Non-pigmented ciliary epithelial cell (primary cell): ENCODE data around the gene GRID1.

ENCODE experiments used
- DNase-seq: peaks from one replicate; pipeline ENCODE4 v3.0.0-alpha.2; 2010; ENCODE audit warnings: low read depth

The GRID1 gene

DNA sequence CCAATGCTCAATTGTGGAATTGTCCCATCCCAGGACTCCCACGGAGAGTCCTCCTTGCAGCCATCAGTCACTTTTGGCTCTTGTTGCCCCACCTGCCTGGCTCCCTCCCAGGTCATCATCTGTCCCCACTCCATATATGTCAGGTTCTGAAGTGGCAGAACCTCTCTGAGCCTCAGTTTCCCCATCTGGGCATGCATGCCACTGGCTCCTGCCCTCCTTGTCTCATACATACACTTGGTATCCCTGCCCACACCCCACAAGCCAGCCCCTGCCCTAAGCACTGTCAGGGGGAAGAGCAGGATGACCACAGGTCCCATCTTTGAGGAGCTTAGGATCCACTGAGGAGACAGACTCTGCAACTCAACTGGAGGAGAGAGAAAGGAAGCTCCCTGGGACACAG, 156.9 kb downstream of the GRID1 start:
- DNase-seq, result no peak

DNA sequence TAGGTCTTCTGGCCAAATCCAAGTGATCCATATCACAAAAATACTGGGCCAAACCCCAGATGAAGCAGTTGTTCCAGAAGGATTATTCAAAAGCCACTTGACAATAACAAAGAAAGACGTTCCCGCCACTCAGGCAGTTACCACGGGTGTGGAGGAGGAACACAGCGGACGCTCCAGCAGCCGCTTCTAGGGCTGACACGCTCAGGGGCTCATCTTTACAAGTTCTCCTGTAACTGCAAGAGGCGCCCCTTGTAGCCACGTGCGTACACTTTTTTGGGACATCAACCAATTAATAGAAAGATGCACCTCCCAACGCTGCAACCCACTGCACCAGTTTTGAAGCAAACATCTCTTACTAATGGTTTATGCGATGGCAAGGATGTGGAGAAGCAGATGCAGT, 159.4 kb downstream of the GRID1 start:
- DNase-seq, result no peak

DNA sequence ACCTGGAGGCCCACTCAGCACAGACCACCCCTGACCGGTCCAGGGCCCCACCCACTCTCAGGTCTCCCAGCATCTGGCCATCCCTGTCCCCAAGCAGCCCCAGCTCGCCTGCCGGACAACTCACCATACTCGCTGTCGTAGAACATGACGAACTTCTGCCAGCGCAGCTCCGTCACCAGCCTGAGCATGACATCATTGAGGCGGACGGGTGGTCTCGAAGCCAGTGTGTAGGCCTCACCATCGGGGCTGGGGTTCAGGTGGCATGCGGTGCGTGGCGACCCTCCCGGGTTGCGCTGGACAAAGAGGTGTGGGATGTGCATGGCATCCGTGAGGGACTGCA, 160.4 kb downstream of the GRID1 start:
- DNase-seq, result no peak

DNA sequence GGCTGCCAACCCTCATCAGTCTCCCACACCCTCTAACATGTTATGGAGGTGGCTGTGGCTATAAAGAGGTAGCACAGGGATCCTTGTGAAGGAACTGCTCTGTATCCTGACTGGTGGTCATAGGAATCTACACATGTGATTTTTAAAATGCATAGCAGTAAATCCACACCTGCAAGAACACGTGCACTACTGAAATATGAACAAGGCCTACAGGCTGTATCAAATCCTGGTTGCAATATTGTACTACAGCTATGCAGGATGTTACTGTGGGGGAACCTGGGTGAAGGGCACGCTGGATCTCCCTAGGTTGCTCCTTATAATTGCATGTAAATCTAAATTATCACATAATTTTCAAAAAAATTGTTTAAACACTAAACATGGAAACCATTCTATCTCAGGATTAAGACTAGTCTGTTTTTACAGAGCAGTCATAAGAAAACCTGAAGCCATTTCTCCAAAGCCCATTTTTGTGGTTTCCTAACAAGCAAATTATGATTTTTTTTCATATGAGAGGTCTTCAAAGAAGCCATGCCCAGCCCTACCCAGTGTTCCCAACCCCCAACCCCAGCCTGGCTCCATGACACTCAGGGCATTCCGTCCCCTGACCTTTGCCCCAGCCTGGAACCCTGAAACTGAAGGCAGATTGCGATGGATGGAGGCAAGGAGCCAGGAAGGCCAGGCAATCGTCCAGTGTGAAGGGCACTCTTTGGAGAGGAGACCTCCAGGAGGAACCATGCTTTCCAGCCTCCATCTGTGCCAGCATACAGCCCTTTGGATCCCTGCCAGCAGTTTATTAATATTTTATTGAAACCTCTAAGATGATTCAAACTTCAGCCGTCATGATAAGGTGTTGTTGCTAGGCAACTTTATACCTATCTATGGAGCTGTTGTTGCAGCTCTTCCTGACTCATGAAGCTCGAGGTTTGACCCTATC, 161.0 kb downstream of the GRID1 start:
- DNase-seq, result no peak

DNA sequence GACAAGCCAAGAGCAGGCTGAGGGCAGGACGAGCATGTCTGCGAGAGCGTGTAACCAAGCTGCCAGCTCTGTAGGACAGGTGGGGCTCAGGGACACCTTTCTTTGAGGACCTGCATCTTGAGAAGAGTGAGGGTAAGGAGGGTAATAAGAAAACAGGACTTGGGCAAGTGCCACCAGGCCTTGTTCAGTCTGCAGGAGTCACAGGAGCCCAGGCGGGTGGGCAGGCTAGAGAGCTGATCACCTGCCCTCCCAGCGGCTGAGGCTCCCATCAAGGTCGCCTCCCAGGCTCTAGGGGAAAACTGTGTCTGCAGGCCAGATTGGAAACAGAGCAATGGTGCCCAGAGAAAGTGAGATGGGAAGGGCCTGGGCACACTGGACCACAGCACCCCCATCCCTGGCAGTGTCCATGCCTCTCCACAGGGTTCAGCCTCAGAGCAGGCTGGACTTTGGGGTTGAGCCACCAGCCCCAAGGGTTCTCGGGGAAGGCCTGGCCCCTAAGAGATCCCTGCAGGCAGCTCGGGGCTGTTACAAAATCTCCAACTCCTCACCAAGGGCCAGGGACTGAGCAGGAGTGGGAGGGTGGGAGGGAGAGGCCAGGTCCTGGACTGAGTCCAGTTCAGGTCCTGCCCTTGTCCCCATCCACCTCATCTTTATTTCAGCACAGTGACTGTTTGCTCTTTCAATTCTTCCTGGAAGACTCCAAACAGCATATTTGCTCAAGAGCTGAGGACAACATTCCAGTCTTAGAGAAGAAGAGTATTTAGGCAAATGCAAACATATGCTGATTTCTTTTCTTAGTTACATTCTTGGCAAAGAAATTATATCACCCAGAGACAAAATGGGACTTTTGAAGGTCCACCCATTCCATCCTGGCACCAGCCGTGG, 161.9 kb downstream of the GRID1 start:
- no peak for DNase-seq

DNA sequence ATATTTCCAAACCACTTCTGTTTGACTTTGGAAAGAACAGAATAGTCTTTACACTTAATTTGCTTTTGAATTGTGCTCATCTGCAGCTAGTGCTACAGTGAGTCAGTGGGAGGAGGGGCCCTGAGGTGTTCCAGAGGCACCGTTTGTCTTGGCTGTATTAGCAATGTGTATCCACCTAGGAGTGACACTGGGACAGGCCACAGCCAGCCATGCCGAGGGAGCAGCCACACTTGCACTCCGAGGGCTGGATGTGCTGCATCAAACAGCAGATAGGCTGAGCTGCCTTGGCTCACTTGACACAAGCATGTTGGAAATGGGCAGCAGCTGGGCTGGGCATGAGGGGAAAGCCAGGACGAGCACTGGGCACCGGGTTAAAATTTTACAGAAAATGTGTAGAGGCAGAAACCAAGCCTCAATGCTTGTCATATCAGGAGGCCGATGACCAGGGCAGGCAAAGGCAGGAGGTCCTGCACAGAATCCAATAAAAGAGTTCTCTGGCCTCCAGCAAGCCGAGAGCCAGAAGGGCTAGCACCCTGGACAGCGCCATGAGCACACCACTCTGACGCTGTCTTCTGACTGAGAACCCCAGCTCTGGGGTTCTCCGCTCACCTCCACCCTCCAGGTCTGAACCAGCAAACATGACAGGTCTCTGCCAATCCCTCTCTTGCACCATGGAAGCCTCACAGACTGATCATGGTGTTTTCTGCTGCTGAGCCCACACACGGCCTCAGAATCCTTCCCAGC, 163.3 kb downstream of the GRID1 start:
- DNase-seq, result no peak

DNA sequence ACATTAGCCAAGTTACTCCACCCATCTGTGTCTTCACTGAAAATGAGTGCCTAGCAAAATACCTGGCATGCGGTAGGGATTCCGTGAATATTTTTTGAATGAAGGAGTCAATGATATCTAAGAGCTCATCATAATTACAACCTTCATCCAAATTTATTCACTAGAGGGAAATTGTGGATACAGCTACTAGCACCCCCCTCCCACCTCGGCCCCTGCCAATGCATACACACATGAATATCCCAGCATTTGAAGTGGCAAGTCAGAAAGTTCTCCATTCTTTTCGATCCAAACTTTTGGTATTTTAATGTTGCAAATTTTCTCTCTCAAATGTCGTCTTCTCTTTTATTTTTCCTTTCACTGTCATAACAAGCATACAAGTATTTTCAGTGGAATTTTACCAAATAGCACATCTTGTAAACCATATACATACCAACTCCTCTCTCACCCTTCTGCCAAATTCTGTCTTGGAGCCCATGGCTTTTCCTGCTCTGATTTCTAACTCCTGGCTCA, 164.3 kb downstream of the GRID1 start:
- DNase-seq, result no peak

DNA sequence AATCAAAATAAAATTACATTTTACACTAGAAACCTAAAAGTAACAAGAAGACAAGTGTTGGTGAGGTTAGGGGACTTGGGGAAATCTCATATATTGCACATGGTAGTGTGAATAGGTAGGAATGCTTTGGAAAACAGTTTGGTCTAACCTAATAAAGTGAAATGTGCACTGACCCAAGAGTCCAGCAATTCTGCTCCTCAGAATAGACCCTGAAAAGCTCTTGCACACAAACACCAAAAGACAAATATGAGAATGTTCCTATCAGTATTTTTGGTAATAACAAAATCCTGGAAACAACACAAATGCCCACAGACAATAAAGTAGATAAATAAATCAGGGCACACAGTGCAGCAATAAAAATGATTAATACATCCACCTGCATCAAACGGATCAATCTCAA, 165.7 kb downstream of the GRID1 start:
- no peak for DNase-seq

DNA sequence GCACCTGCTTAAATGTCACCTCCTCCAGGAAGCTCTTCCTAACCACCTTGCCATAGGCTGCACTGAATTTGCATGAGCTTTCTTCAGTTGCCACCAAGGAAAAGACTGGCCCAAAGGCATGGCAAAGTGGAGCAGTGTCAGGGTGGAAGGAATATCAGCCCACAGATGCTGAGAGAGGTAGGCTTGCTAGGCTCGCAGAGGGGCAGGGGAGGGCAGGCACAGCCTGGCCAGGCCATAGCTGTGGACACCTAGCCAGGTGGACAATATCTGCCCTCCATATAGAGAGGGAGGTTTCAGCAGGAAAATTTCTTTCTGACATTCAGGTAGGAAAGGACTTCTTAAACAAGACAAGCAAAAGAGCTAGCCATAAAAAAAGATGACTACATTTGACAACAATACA, 166.3 kb downstream of the GRID1 start:
- no peak for DNase-seq

DNA sequence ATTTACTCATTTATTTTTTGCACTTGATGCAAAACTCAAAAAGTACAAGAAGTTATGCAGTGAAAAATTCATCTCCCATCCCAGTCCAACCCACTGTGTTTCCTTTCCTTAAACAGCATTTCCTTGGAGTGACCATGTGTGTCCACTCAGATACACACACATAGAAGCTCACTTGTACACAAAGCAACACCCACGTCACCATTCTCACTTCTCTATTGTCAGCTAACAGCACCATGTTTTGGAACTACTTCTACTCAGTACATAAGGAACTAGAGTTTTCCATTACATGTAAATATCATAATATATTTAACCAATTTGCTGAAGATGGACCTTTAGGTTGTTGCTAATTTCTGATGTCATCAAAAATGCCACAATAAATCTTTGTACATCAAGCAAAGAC, 167.6 kb downstream of the GRID1 start:
- DNase-seq, result no peak

DNA sequence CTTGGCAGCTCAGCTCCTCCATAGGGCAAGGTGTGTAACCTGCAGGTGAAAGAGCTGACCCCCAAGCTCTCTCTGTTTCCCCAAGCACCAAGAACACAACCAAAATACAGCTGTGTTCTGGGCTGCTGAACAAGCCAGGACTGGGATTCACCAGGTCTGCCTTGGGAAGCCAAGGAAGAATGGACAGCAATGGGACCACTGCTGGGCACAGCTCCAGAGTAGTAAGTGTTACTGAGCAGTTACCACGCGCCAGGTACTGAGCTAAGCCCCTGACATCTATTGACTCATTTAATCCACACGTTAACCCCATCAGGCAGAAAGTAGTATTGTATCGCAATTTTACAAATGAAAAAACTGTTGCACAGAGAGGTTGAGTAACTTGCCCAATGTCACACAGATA, 168.3 kb downstream of the GRID1 start:
- no peak for DNase-seq

DNA sequence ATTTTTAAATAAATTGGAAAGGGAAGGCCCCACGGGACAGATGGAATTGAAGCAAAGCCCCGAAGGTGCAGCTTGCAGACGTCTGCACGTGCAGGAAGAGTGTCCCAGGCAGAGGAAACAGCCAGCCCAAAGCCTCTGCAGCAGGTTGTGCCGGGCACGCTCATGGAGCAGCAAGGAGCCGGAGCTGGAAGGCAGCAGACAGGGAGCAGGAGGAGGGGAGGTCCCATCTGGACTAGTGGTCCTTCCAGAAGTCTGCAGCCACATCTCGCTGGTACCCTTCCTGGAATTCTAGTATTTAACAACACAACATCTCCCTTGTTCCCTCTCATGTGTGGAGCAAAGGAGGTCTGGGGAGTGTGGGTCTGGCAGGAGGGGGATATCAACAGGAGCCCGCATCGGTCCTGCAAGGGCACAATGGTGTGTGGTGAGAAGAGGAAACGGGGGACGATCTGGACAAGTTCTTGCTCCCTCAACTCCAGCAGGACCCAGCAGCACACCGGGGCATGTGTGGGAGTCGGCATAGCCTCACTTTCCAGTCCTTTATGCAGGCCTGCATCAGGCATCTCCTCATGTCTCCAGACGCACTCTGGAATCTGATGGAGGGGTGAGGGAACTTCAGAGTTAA, 169.3 kb downstream of the GRID1 start:
- no peak for DNase-seq

DNA sequence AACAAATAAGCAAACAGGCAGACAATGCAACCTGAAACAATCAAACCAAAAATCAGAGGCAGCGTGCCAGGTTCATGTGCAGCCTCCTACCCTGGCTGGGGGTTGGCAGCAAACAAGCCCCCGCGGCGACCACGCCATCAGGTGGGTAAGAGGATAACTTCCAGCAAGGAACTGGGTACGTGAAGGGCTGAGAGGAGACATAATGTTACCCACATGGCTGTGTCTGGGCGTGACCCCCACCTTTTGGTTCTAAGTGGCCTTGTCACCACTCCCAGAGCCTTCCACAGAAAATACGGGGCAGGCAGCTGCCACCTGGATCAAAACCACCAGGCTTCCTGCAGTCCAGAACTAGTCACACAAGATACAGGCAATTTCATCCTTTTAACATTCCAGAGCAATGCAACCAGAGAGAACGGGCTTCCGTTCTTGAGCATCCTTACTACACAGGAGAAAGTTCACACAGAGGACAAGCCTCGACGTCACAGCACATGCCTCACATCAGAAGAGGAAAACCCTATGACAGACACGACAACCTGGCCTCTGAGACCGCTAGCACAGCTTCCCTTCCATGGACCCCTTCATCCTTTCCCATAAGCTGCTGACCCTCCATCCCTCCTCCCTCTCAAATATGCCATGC, 171.0 kb downstream of the GRID1 start:
- no peak for DNase-seq

DNA sequence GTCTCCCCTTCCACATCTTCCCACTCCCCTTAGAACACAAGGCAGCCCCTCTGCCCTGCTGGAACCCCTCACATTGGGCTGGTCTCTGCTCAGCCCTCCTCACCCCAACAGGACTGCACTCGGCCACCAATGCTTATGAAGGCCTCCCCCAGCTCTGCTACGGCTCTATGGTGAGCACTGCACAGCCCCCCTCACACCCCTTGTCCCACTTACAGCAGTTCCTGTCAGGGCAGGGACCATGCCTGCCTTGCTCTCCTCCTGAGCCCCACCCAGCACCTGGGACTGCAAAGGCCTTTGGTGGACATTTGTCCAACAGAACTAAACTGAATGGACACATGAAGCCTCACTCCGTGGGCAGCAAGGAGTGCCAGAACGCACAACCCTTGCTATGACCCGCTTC, 171.9 kb downstream of the GRID1 start:
- no peak for DNase-seq

DNA sequence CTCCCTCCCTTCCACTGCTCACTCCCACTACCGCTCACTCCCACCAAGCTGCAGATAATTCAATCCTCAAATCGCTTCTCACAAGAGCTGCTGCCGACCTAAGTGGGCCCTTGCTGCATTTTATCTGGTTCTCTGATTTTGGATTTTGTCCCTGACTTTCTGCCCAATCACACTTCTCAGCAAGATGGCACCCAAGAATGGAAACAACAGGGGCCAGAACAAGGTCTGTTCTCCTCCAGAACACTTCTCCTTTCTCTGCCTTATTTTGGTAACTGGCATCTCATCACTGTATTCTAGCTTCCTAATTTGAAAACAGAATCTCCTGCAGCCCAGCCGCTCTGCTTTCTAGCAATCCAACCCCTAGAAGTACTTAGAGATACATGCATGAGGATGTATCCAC, 172.8 kb downstream of the GRID1 start:
- no peak for DNase-seq

DNA sequence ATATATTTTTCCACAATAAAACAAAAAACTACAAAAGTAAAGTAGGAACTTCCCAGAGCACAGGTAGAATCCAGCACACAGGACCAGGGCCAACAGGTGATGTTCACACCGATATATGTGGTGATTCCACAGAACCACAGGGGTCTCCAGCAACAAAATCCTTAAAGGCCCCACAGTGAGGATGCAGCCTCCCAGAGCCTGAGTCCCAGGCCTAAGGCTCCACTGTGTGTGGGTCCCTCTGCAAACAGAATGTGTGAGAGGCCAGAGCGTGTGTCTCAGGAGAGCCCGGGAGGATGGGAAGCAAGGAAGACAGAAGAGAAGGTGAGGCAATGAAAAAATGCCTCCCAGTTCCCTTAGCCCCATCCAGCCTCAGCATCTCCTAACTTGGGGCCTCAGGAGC, 173.9 kb downstream of the GRID1 start:
- DNase-seq, result no peak

DNA sequence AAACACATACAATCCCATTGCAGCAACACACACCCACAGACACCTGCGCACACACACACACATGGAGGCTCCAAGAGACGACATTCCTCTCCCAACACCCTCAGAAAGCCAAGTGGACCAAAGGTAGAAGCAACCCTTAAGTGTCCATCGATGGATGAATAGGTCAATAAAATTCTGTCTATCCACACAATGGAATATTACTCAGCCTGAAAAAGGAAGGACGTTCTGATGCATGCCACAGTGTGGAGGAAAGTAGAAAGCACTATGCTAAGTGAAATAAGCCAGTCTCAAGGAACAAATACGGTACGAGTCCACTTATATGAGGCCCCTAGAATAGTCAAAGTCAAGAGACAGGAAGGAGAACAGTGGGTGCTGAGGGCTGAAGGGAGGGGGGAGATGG, 174.4 kb downstream of the GRID1 start:
- no peak for DNase-seq

DNA sequence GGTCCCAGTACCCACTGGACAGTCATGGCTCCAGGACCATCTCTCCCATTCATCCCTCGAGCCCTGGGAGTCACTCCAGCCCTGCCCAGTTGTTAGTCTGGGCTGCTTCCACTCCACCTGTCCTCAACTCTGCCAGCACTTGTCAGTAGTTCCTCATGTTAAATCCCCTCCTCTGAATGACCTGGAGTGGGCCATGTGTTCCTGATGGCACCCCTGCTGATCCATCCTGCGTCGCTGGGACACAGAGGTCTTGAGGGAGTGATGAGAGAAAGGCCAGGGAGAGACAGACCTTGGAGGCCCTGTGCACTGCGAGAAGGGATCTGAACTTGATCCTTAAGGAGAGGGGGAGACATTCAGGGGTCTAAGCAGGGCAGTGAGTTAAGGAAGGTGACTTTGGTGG, 174.9 kb downstream of the GRID1 start:
- DNase-seq, result no peak

DNA sequence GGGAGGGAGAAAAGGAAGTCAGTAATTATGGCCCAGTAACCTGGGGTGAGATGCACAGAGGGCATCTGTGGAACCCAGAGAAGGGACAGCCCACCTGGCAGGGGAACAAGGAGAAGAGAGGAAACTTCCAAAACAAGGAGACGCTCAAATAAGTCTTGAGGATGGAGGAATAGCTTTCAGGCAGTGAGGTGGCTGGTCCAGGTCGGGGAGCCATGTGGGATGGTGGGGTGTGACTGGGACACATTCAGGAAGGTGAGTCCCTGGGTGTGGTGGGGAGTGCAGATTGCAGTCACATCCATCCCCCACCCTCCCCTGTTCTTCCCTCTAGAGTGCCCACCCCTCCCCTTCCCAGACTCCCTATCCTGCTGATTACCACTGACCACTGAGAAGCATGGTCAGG, 175.4 kb downstream of the GRID1 start:
- no peak for DNase-seq

DNA sequence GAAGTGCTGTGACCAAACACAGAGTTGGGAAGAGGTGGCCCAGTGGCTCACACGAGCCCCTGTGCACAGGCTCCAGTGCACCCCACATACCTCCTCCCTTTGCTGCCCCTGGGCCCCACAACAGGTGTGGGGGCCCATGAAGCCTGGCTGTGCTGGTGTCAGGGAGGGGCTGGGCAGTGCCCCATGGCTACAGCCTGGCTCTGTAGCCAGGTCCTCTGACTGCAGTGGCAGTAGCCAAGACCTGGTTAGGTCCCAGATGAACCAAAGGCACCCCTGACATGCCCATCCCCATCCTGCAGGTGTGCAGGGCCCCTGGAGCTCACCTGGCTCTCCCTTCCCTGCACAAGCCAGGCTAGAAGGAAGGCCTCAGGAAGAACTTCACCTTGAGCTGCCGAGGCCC, 176.3 kb downstream of the GRID1 start:
- DNase-seq, result no peak

DNA sequence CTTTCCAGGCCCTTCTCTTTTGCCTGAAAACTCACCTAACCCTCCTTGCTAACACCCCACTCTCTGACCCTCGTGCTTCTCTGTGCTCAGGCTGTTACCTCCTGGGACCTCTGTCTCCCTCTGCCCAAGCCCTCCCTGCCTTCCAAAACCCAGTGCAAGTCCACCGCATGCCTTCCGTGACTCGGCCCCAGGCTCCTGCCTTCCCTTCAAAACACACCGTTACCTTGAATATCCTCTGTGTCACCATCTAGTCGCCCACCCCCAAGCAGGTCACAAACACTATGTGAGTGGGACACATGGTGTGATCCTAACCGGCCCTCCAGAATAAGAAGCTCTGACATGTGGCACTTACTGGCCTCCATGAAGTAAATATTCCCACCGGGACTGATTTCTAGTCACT, 176.7 kb downstream of the GRID1 start:
- no peak for DNase-seq
